ENCODE results near the gene ABLIM1. TPM values are rescaled to one million over a fixed set of nuclear protein-coding genes. Genes with fewer than 3 reads are reported as not detected.

ABLIM1 gene
- total RNA-seq (2022) (71.7 and 79.3 TPM in 2 replicates), Bru-seq, nascent RNA (percentile 71 among the genes with signal in this experiment), BruChase-seq, experiment 1, labeled RNA remaining after a 2-hour chase (percentile 74 among the genes with signal in this experiment), BruChase-seq, experiment 2, labeled RNA remaining after a 6-hour chase (percentile 83 among the genes with signal in this experiment)
- long read RNA-seq, partial matches to known transcripts, result 4 of 40 reads
- long read RNA-seq, other reads (novel, unspliced or antisense), result 36 of 40 reads

DNA sequence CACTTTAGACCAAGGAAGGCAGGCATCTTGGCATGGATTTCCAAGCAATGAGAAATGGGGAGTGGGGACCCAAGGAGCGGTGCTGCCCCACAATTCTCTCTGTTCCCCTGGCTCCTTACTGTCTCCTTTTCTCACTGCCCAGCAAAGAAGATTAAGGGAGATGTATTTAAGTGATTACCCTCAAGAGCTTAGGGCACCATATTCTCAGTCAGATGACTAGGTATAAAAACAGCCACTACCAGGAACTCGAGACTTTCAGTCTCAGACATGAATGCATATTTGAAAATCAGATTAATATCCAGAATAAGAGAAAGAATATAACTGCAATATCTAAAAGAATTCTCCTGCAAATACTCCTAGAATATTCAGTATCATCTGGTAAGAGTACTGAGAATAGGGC lies at the start of gene ABLIM1:
Gene ABLIM1 (minus strand): TSS at position 101 of the 400 bp plus-strand sequence. CDS start 75 bp downstream, at position 26.
- H3K4me3 ChIP-seq (ENCODE audit: low read depth, low read length), result no peak within 1 kb of the TSS
- no peaks in the 10 kb centered on the region for H3K36me3 ChIP-seq (ENCODE audit: control insufficient read depth, insufficient read depth, low read length)
- peaks cover 6% of the 10 kb centered on the region for H3K36me3 Mint-ChIP-seq (ENCODE audit: insufficient read depth, unreplicated experiment)
- BruUV-seq (replicated peaks), result no TSS peak
- H3K4me1 ChIP-seq, result peaks cover 29% of the 10 kb centered on the region
- POLR2A ChIA-PET, result no interaction called here
- intact Hi-C loops (cut with micrococcal nuclease; ENCODE audit: unreplicated experiment), result no loop called here
- CTCF ChIA-PET, result no interaction called here
- TF ChIP-seq, protein P1, sequence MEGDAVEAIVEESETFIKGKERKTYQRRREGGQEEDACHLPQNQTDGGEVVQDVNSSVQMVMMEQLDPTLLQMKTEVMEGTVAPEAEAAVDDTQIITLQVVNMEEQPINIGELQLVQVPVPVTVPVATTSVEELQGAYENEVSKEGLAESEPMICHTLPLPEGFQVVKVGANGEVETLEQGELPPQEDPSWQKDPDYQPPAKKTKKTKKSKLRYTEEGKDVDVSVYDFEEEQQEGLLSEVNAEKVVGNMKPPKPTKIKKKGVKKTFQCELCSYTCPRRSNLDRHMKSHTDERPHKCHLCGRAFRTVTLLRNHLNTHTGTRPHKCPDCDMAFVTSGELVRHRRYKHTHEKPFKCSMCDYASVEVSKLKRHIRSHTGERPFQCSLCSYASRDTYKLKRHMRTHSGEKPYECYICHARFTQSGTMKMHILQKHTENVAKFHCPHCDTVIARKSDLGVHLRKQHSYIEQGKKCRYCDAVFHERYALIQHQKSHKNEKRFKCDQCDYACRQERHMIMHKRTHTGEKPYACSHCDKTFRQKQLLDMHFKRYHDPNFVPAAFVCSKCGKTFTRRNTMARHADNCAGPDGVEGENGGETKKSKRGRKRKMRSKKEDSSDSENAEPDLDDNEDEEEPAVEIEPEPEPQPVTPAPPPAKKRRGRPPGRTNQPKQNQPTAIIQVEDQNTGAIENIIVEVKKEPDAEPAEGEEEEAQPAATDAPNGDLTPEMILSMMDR (IDR thresholded peaks at IDR 0.05; ENCODE audit: insufficient read depth in 1 of 2, low read depth in 1 of 2, low read length in 1 of 2, severe bottlenecking in 1 of 2, unreplicated experiment in 1 of 2), result no peak
- peaks cover 17% of the 10 kb centered on the region for H3K4me1 Mint-ChIP-seq (ENCODE audit: low read depth, unreplicated experiment)
- no peaks in the 10 kb centered on the region for H3K9me3 Mint-ChIP-seq (ENCODE audit: unreplicated experiment)
- no peak within 1 kb of the TSS for H3K4me3 Mint-ChIP-seq (ENCODE audit: unreplicated experiment)
- H3K27me3 ChIP-seq (replicated peaks; ENCODE audit: control insufficient read depth, insufficient read depth, low read length), result no peaks in the 10 kb centered on the region
- no peak within 1 kb of the TSS for H3K27ac Mint-ChIP-seq (ENCODE audit: unreplicated experiment)
- H3K9me3 ChIP-seq, result no peaks in the 10 kb centered on the region
- no peak for DNase-seq
- no peaks in the 10 kb centered on the region for H3K27me3 Mint-ChIP-seq (ENCODE audit: insufficient read depth, unreplicated experiment)

DNA sequence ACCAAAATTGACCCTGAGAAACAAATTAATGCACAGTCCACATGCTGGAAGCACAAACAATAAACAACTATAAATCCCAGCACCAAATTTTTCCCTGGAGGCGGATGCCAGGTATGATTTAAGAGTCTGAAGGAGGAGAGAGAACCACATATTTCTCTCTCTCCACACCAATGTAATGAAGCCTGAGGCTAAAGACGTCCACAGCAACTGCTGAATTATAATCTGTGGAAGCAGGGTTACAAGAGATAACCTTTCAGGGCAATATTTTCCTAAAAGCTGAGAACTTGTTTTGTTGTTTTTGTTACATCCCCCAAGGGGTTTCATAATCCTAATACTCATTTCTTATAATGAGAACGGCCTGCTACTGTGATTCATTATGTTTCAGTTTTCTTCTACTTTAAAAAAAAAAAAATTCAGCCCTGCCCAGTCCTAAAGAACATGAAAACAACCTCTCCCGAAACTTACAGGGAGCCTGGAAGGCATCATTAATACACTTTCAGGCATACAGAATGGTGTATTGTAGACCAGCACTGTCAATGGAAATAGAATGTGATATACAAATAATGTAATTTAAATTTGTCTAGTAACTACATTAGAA lies 48.5 kb upstream of the ABLIM1 start:
- TF ChIP-seq, protein P1 (IDR thresholded peaks at IDR 0.05; ENCODE audit: insufficient read depth in 1 of 2, low read depth in 1 of 2, low read length in 1 of 2, severe bottlenecking in 1 of 2, unreplicated experiment in 1 of 2), result no peak
- H3K4me3 ChIP-seq (ENCODE audit: low read depth, low read length), result no peak overlapping the region
- no TSS peak for BruUV-seq (replicated peaks)
- H3K4me1 ChIP-seq, result peaks cover 4% of the 10 kb centered on the region
- H3K36me3 ChIP-seq (ENCODE audit: control insufficient read depth, insufficient read depth, low read length), result no peaks in the 10 kb centered on the region
- H3K9me3 ChIP-seq, result no peaks in the 10 kb centered on the region
- H3K4me1 Mint-ChIP-seq (ENCODE audit: low read depth, unreplicated experiment), result no peaks in the 10 kb centered on the region
- H3K4me3 Mint-ChIP-seq (ENCODE audit: unreplicated experiment), result no peak overlapping the region
- no peaks in the 10 kb centered on the region for H3K27me3 Mint-ChIP-seq (ENCODE audit: insufficient read depth, unreplicated experiment)
- intact Hi-C loops (cut with micrococcal nuclease; ENCODE audit: unreplicated experiment), result no loop called here
- no peaks in the 10 kb centered on the region for H3K27me3 ChIP-seq (replicated peaks; ENCODE audit: control insufficient read depth, insufficient read depth, low read length)
- no peak for DNase-seq
- ChIA-PET POLR2A (no interaction called here), CTCF (no interaction called here)
- H3K9me3 Mint-ChIP-seq (ENCODE audit: unreplicated experiment), result no peaks in the 10 kb centered on the region
- H3K36me3 Mint-ChIP-seq (ENCODE audit: insufficient read depth, unreplicated experiment), result no peaks in the 10 kb centered on the region
- H3K27ac Mint-ChIP-seq (ENCODE audit: unreplicated experiment), result no peak overlapping the region

DNA sequence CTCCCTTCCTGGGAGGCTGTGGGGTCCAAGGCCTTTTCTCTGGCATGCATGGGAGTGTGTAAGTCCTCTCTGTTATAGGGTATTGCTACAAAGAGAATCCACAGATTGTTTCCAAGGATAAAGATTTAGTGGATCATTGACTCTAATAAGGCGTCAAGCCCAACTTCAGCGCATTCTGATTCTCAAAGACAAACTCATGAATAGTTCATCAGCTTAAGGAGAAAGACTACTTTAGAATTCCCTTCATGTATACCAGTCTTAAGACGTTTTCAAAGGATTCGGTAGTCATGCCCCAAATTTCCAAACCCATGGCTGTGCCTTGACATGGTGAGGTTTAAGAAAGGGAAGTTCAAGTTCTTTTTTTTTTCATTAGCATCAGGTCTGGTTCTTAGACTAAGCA lies 46.6 kb upstream of the ABLIM1 start:
- intact Hi-C loops (cut with micrococcal nuclease; ENCODE audit: unreplicated experiment), result no loop called here
- Histone ChIP-seq H3K4me1 (peaks cover 4% of the 10 kb centered on the region), H3K9me3 (no peaks in the 10 kb centered on the region), H3K27me3 (replicated peaks; ENCODE audit: control insufficient read depth, insufficient read depth, low read length) (no peaks in the 10 kb centered on the region), H3K36me3 (ENCODE audit: control insufficient read depth, insufficient read depth, low read length) (no peaks in the 10 kb centered on the region), H3K4me3 (ENCODE audit: low read depth, low read length) (no peak overlapping the region)
- ChIA-PET CTCF (interaction anchor here (1.5 kb wide), 1 partner anchor 401 kb away, joined by 8 read pairs; no protein-coding TSS in a partner anchor), POLR2A (interaction anchor here (1.1 kb wide), 1 partner anchor 73 kb away, joined by 3 read pairs; no protein-coding TSS in a partner anchor)
- BruUV-seq (replicated peaks), result no TSS peak
- H3K36me3 Mint-ChIP-seq (ENCODE audit: insufficient read depth, unreplicated experiment), result no peaks in the 10 kb centered on the region
- no peak for DNase-seq
- H3K4me3 Mint-ChIP-seq (ENCODE audit: unreplicated experiment), result no peak overlapping the region
- no peak overlapping the region for H3K27ac Mint-ChIP-seq (ENCODE audit: unreplicated experiment)
- no peaks in the 10 kb centered on the region for H3K4me1 Mint-ChIP-seq (ENCODE audit: low read depth, unreplicated experiment)
- no peaks in the 10 kb centered on the region for H3K27me3 Mint-ChIP-seq (ENCODE audit: insufficient read depth, unreplicated experiment)
- H3K9me3 Mint-ChIP-seq (ENCODE audit: unreplicated experiment), result no peaks in the 10 kb centered on the region
- TF ChIP-seq, protein P1 (IDR thresholded peaks at IDR 0.05; ENCODE audit: insufficient read depth in 1 of 2, low read depth in 1 of 2, low read length in 1 of 2, severe bottlenecking in 1 of 2, unreplicated experiment in 1 of 2), result no peak
